ENCODE data around the gene PRKCE.

Gene PRKCE

GRCh38 chr2:46227022-46227421, 575.5 kb downstream of the PRKCE start:
- no peaks in the 10 kb centered on the region for H3K27me3 Mint-ChIP-seq (ENCODE audit: low read depth)
- H3K27ac Mint-ChIP-seq: no peak overlapping the region
- TF ChIP-seq CTCF (IDR thresholded peaks at IDR 0.05; ENCODE audit: unreplicated experiment in 3 of 3): no peak
- no peaks in the 10 kb centered on the region for H3K36me3 Mint-ChIP-seq (ENCODE audit: low read depth)
- peaks cover 6% of the 10 kb centered on the region for H3K9me3 Mint-ChIP-seq
- H3K4me3 Mint-ChIP-seq: no peak overlapping the region
- H3K4me1 Mint-ChIP-seq: no peaks in the 10 kb centered on the region

GRCh38 chr2:46227674-46228289, 576.3 kb downstream of the PRKCE start:
- H3K36me3 Mint-ChIP-seq (ENCODE audit: low read depth): no peaks in the 10 kb centered on the region
- H3K4me3 Mint-ChIP-seq: no peak overlapping the region
- no peaks in the 10 kb centered on the region for H3K4me1 Mint-ChIP-seq
- peak overlapping the region in 1 of 3 experiments; percentile 84 for H3K27ac Mint-ChIP-seq
- no peaks in the 10 kb centered on the region for H3K27me3 Mint-ChIP-seq (ENCODE audit: low read depth)
- no peak for TF ChIP-seq CTCF (IDR thresholded peaks at IDR 0.05; ENCODE audit: unreplicated experiment in 3 of 3)
- H3K9me3 Mint-ChIP-seq: peaks cover 6% of the 10 kb centered on the region

GRCh38 chr2:46229134-46230063, 577.9 kb downstream of the PRKCE start:
- Mint-ChIP-seq H3K9me3 (no peaks in the 10 kb centered on the region), H3K4me3 (no peak overlapping the region), H3K4me1 (no peaks in the 10 kb centered on the region), H3K27ac (peak overlapping the region; percentile 49 to 91 (median 84)), H3K36me3 (ENCODE audit: low read depth) (no peaks in the 10 kb centered on the region), H3K27me3 (ENCODE audit: low read depth) (no peaks in the 10 kb centered on the region)
- no peak for TF ChIP-seq CTCF (IDR thresholded peaks at IDR 0.05; ENCODE audit: unreplicated experiment in 3 of 3)

GRCh38 chr2:46230115-46230571, 578.7 kb downstream of the PRKCE start:
- TF ChIP-seq CTCF (IDR thresholded peaks at IDR 0.05; ENCODE audit: unreplicated experiment in 3 of 3): no peak
- no peaks in the 10 kb centered on the region for H3K27me3 Mint-ChIP-seq (ENCODE audit: low read depth)
- H3K4me1 Mint-ChIP-seq: no peaks in the 10 kb centered on the region
- H3K27ac Mint-ChIP-seq: peak overlapping the region; percentile 49 to 91 (median 84)
- no peaks in the 10 kb centered on the region for H3K9me3 Mint-ChIP-seq
- no peaks in the 10 kb centered on the region for H3K36me3 Mint-ChIP-seq (ENCODE audit: low read depth)
- no peak overlapping the region for H3K4me3 Mint-ChIP-seq

- Mint-ChIP-seq H3K36me3 (ENCODE audit: low read depth) (no peaks in the 10 kb centered on the region), H3K4me1 (no peaks in the 10 kb centered on the region), H3K4me3 (no peak overlapping the region), H3K27ac (peak overlapping the region in 1 of 3 experiments; percentile 36), H3K9me3 (no peaks in the 10 kb centered on the region), H3K27me3 (ENCODE audit: low read depth) (no peaks in the 10 kb centered on the region)
- no peak for TF ChIP-seq CTCF (IDR thresholded peaks at IDR 0.05; ENCODE audit: unreplicated experiment in 3 of 3)
Measured at GRCh38 chr2:46230677-46231425, 579.4 kb downstream of the PRKCE start.

Data from nephron (organoid).